NCI-H345 (cell line): ENCODE measurements around the gene ARHGAP12.
"Not testable (repeated sequence)": the region's sequence is repeated elsewhere in the genome, so short reads cannot be mapped to it uniquely, and the experiment has no call there.

Experiments
- DNase-seq: peaks from one replicate; lab custom pipeline; 2025; lab: John Stamatoyannopoulos, UW

Gene ARHGAP12

DNA sequence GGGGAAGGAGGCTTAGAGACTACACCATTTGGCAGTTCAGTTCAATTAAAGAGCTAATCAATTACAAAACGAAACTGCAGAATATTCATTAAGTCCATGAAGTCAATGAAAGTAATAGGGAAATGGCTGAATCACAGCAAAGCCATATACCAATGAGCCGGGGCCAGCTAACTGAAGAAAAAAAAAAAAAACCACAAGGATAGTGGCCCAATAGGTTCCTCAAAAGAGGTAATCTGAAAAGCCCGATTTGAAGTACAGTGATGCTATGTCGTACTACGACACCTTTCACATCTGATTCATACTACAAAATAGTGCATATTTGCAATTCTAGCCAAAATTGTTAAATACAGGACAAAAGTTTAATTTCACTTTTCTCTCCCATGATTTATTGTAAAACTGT is 2.5 kb downstream of the ARHGAP12 start:
- DNase-seq: no peak

DNA sequence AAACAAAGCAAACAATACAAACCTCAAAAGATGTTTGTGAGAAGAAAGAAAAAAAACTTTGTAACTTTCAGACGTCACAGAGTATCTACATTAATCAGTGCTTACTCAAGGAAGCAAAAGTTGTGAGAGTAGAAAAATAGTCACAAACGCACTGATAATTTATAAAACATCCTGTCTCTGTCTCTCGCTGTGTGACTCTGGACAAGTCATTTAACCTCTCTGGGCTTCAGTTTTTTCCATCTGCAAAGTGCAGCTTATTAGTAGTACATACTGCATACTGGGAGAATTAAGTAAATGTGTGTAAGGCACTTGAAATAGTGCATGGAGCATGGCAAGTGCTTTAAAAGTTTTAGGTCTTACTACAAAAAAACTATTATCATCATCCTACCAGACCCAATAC is 3.8 kb downstream of the ARHGAP12 start:
- DNase-seq: no peak

DNA sequence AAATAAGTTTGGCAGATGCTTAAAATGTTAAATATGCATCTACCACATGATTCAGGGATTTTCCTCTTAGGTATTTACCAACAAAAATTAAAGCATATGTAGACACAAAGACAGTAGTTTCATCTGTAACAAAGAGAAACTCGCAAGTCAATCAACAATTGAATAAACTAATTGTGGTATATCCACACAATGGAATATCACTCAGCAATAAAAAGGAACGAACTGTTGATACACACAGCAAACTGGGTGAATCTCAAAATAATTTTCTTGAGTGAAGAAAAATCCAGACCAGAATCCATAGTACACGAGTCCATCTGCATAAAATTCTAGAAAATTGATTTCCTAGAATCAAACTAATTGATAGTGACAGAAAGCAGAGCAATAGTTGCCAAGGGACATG is 5.2 kb downstream of the ARHGAP12 start:
- DNase-seq: no peak

DNA sequence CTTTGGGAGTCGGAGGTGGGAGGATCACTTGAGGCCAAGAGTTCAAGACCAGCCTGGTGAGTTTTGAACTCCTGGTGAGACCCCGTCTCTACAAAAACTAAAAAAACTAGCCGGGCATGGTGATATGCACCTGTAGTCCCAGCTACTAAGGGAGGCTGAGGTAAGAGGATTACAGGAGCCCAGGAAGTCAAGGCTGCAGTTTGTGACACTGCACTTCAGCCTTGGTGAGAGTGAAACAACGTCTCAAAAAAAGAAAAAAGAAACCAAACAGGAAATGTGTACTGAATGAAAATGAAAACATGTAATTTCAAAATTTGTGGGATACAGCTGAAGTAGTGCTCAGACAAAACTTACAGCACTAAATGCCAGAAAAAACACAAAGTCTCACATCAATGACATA is 7.6 kb downstream of the ARHGAP12 start:
- DNase-seq: no peak

DNA sequence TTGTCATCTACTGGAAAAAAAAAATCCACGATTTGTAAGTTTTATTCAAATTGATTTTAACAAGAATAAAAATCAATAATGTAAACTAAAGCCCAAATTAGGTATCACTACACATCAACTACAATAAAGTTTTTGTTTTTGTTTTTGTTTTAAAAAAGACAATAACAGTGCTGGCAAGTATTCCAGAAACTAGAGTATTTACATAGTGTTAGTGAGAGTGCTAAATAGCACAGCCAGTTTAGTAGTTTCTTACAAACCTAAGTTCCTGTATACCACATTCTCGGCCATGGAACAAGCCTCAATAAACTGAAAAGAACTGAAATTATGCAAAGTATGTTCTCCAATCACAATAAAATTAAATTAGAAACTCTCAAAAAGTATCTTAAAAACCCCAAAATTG is 8.1 kb downstream of the ARHGAP12 start:
- DNase-seq: no peak

DNA sequence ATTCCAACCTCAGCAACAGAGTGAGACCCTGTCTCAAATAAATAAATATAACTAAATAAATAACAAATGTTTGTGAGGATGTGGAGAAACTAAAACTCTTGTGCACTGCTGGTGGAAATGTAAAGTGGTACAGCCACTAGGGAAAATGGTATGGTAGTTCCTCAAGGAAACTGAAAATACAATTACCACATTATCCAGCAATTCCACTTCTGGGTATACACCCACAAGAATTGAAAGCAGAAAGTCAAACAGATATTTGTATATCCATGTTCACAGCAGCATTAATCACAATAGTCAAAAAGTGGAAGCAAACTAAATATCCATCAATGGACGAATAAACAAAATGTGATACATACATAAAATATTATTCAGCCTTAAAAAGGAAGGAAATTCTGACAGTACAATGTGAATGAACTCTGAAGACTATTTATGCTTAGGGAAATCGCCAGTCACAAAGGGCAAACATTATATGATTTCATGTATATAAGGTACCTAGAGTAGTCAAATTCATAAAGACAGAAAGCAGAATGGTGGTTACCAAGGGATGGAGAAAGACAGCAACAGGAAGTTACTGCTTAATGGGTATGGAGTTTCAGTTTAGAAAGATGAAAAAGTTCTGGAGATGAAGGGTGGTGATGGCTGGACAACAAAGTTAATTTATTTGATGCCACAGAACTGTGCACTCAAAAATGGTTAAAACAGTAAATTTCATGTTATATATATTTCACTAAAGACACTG is 9.8 kb downstream of the ARHGAP12 start:
- DNase-seq: no peak

DNA sequence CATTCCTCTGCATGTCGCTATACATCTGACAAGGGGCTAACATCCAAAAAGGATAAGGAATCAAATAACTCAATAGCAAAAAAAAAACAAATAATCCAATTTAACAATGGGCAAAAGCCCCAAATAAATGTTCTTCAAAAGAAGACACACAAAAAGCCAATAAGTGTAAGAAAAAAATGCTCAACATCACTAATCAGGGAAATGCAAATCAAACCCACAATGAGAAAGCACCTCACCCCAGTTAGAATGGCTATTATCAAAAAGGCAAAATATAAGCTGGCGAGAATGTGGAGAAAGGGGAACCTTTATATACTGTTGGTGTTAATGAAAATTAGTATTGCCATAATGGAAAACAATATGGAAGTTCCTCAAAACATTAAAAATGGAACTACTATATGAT is 14.3 kb downstream of the ARHGAP12 start:
- DNase-seq: no peak

DNA sequence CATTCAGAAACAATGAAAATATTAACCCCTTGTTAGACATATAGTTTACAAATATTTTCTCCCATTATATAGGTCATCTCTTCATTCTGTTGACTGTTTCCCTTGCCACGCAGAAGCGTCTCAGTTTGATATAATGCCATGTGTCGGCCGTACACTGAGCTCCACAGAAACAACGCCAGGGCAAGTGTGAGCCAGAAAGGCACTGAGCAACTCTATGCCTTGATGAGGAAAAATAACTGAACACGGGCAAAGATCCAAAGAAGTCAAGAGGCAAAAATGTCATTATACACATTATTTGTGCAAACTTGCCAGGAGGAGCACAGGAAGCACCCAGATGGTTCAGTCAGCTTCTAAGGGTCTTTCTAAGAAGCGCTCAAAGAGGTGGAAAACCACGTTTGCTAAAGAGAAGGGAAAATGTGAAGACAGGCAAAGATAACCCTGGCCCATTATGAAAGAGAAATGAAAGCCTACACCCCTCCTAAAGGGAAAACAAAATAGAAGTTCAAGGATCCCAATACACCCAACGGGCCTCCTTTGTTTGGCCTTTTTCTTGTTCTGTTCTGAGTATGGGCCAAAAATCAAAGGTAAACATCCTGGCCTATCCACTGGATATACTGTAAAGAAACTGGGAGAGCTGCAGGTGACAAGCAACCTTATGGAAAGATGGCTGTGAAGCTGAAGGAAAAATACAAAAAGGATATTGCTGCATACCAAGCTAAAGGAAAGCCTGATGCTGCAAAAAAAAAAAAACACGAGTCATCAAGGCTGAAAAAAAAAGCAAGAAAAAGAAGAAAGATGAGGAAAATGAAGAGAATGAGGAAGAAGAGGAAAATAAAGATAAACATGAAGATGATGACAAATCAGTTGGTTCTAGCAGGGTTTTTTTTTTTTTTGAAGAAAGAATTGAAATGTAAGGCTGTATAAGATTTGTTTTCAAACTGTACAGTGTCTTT is 15.5 kb downstream of the ARHGAP12 start:
- DNase-seq: no peak

DNA sequence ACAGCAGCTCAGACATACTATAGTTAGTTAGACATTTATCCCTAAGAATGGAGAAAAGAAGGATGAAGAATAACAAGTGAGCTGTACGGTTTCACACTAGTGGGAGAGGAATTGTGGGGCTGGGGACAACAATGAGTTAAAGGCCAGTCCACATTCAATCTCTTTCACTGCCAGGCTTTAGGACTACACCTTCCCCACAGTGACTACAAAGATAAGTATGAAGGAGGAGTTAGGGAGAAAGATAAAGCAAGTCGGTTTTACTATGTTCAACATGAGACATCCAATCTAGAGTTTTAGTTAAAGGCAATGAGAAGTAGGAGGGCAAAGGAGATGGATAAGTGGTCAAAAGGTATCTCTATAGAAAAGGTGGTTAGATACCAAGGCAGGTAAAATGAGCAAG is 16.3 kb downstream of the ARHGAP12 start:
- no peak for DNase-seq

DNA sequence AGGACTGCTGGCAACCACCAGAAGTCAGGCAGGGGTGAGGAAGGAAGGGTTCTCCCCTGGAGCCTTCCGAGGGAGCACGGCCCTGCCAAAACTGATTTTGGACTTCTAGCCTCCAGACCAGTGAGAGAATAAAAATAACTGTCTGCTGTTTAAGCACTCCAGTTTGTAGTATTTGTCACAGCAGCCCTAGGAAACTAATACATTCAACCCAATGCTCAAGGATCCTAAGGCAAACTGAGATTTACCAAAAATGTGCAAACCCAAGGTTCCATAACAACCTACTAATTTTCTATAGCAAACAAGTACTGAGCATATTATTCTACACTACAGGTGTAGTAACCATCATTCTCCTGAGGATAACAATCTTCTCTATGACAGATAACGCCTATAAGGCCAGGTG is 18.6 kb downstream of the ARHGAP12 start:
- no peak for DNase-seq

DNA sequence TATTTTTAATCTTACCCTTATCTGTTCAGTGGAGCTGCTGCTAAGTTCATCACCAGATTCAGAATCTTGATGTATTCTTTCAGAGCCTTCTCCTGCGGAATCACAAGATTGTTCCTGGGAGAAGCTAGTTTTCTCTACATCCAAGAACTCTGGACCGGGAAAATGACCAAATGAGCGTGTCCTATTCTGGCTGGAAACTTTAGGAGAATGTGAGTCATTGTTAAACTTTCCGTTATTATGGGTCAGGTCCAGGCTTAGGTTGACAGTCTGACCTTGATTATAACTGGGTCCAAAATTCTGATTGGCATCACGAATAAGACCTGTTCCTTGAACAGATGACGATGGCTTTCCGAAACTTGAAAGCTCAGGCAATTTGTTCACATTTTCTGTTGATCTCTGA is 20.5 kb downstream of the ARHGAP12 start:
- DNase-seq: no peak

DNA sequence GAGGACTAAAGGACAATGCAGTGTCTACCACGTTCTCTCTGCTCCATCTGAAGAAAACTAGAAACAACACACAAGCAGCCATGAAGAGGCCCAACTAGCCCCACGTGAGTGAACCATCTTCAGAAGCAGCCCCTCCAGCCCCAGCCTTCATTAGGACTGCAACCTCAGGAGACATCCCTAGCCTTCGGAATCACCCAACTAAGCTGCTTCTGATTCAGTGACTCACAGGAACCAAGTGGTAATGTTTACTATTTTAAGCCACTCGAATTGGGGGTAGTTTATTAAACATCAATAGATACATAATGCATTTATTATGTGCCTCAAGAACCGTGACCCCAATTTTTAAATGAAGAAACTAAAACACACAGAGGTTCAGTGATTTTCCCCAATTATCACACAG is 22.6 kb downstream of the ARHGAP12 start:
- DNase-seq: no peak

DNA sequence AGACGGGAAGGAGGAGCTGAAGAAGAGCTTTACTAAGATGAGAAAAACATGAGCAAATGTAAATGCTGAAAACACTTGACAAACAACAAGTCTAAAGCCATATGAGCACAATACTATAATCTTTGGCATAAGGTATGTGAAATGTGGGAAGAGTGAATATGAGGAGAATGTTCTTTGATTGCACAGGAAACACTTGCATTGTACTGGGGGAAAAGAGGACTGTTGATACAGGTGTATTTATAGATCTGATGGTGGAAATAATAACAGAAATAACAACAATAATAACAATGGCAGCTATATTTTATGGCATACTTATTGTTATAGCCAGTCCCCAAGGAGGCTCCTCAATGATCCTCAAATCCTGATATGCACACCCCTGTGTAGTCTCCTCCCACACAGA is 23.0 kb downstream of the ARHGAP12 start:
- DNase-seq: no peak

DNA sequence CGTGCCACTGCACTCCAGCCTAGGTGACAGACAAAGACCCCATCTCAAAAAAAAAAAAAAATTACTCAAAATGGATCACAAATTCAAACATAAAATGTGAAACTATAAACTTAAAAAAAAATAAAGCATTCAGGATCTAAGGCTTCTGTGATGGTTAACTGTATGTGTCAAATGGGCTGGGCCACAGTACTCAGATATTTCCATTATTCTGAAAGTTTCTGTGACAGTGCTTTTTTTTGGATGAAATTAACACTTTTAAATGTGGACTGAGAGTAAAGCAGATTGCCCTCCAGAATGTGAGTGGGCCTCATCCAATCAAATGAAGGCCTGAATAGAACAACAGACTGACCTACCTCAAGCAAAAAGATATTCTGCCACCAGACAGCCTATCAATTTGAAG is 26.0 kb downstream of the ARHGAP12 start:
- no peak for DNase-seq

DNA sequence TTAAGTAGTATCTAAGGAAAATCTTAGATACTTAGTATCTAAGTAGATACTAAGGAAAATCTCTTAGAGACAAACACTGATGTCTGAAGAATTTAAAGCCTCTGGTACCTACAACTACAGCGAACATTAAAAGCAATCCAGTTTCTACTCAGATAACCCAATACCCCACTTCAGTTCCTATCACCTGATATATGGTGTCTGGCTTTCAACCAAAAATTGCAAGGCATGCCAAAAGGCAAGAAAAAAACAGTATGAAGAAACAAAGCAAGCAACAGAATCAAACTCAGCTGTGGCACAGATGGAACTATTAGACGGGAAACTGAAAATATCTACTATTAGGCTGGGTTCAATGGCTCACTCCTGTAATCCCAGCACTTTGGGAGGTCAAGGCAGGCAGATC is 31.1 kb downstream of the ARHGAP12 start:
- DNase-seq: no peak

DNA sequence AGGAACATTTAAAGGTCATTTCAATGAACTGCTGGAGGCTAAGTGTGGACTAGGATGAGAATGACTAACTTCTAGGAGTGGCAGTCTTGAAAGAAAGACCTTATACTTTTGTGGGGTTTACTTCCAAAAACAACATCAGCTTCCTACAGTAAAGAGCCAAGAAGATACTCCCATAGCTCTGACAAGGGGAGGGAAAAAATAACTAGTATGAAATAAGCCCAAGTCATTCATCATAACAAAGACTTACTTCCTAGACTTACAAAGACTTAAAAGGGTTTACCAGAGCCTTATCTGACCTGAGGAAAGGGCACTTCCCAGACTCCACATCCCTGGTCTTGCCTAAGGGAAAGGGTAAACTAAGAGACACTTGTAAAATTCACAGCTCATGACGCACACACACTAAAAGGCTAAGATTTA is 31.7 kb downstream of the ARHGAP12 start:
- no peak for DNase-seq

DNA sequence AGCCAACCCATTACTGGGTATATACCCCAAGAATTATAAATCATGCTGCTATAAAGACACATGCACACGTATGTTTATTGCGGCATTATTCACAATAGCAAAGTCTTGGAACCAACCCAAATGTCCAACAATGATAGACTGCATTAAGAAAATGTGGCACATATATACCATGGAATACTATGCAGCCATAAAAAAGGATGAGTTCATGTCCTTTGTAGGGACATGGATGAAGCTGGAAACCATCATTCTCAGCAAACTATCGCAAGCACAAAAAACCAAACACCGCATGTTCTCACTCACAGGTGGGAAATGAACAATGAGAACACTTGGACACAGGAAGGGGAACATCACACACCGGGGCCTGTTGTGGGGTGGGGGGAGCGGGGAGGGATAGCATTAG is 32.9 kb downstream of the ARHGAP12 start:
- DNase-seq: not testable (repeated sequence)

DNA sequence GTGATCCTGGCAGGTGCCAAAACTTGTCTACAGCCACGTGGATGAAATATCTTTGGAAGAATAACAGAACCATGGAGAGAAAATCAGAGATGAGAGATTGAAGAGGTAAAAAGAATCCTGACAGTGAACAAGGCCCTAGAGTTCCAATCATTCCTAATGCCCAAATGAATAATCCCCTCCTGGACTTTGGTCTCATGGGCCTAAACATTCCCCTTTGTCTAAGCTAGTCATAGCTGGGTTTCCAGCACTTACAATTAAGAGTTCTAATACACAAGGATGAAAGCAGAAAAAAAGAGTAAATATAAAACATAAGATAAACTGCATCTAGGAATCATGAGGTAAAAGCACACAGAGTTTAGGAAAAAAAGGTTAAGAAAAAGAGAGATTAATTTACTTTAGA is 40.2 kb downstream of the ARHGAP12 start:
- no peak for DNase-seq

DNA sequence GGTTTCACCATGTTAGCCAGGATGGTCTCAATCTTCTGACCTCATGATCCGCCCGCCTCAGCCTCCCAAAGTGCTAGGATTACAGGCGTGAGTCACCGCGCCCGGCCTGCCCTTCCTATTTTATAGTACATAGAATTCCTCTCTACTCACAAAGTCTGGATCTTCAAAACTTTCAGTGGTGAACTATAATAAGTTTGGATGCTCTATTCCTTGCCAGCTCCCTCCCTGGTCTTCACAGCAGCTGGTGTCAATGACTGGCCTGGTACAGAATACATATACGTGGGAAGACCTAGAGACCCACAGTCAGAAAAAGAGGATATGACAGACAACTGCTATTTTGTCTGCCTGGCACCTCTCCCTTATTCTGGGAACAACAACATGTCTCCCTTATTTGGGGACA is 40.8 kb downstream of the ARHGAP12 start:
- no peak for DNase-seq

DNA sequence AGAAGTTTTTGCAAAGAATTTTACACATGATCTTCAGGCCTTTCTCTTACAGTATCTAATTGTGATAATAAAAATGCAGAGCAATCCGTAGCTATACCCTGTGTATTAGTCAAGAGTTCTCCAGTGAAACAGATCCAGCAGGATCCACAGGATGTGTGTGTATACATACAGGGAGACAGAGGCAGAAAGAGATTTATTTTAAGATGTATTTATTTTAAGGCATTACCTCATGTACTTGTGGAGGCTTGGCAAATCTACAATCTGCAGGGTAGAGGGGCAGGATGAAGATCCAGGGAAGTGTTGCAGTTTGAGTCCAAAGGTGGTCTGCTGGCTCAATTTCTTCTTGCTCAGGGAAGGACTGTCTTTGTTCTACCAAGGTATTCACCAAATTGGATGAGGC is 41.7 kb downstream of the ARHGAP12 start:
- no peak for DNase-seq

DNA sequence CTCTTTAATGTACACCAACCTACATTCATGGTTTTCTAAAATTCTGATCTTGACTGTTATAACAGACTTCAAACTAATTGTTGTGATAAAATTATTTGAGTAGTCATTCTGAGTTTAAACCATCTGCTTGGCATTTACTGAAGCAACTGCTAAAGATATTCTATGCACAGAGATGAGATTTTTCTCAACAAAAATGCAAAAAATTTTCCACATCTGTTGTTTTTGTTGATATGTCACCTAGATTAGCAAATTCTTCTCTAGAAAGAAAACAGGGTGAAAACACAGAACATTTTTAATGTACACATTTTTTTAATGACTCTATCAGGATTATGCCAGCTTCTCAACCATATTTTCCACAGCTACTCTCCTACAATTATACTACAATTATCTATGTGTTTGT is 42.7 kb downstream of the ARHGAP12 start:
- no peak for DNase-seq

DNA sequence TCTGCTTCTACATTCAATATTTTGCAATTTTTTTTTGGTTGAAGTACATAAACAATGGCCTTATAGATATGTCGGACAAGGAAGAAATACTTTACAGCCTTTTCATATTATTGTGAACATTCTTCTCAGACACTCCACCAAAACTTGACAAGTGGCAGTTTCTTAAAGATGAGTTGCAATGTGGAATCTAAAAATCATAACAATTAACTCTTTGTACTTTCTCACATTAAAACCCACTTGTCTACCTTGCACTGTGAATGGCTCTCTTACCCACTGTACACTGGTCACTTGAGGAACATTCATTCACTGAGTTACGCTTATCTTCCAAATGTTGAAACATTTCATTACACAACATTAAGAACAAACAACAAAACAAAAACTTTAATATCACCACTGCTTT is 44.2 kb downstream of the ARHGAP12 start:
- no peak for DNase-seq

DNA sequence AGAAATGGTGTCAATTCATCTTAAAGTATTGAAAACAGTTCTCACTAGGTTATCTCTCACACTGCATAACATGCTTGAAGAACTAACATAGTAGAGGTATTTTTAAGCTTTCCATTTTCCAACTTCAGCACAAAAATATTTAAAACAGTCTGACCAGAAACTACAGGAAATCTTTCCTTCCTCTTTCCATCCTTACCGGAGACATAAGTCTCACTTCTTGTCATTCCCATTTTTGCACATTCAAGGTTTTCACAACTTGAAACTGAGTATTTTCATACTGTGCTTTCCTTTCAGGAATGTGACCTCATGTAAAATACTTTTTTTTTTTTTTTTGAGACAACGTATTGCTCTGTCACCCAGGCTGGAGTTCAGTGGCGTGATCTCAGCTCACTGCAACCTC is 45.2 kb downstream of the ARHGAP12 start:
- no peak for DNase-seq
